NCI-H1105 treated with DMSO at 0.1 percent for 48 hours (cell line): ENCODE measurements around the gene MAML3.

Experiments
- DNase-seq: peaks from one replicate; lab custom pipeline; 2025; lab: John Stamatoyannopoulos, UW

The MAML3 gene

DNA sequence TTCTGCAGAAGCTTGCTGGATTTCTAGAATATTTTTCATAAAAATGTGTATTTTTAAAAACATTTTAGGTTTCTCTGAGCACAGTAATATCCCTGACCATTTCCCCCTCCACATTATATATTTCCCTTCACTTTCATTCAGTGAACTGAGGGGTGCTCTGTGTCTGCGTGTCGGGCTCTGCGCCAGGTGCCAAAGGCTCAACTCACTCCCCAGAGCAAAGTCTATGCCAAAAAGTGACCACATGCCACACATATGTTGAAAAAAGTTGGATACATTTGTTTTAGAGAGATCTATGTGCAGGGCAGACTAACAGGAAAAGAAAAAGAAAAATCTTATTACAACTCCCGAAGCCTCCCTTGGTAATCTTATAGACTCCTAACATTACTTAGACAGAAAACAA, 254.6 kb downstream of the MAML3 start:
- DNase-seq: no peak

GRCh38 chr4:139898293-139898692, 255.7 kb downstream of the MAML3 start:
- no peak for DNase-seq

GRCh38 chr4:139896091-139896604, 257.8 kb downstream of the MAML3 start:
- no peak for DNase-seq

DNA sequence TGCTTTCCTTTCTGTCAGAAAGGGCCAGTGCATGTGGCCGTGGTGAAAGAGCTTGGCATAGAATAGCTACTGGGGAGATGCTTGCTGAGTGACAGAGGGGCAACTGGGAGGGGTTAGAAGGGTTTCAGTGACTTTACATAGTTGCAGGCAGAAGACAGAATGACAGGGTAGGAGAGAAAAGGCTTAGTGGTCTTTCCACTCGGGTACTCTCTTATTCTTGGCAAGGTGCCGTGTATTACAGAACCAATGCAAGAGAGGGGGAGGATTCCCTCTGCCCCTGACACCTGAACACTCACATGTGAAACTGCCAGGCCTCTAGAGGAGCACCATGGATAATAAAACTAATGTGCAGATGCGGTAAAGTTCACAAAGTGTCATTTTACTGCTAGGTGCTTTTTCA, 260.2 kb downstream of the MAML3 start:
- DNase-seq: no peak

DNA sequence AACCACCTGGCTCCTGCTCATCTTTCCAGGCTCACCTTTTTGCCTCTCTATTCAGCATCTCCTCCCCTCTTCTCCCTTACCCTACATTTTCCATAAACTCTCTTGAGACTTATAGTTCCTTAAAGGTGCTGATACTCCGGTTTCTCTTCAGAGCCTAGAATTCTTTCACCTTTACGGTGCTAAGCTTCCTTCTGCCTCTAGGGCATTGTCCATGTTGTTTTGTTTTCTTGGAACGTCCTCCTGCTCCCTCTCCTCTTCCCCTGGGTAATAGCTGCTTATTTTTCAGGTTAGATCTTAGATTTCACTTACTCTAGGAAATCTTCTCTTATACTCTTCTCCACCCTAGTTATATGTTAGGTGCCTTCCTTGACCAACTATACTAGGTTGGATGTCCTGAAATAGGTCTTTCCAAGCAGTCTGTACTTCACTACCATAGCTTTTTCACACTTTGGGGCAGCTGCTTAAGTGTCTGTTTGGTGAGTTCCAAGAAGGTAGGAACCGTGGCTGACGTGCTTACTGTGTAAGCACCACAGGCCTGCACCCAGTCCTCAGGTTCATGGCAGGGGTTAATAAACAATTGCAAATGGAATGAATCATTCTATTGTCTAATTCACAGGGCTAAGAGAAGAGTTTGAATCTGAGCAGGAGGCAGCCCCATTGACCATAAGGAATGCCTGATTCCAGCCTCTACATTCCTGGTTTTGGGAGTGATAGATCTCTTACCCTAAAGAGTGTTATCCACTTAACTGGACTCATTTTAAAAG, 260.8 kb downstream of the MAML3 start:
- DNase-seq: no peak

DNA sequence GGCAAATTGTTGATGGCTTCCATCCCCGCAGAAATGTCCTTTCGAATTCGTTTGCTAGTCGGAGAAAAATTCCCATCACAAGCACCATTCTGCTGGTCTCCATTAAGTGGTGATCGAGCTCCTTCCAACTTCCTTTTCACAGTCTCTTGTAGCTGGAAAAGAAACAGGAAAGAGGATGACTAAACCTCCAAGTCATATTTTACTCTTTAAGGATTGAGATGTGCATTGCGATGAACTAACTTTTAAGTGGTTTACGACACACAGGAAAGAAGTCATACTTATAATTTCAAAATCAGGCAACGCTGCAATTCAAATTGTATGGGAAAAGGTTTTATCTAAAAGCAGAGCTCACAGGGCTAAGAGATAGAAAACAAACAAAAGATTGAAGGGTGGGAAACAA, 263.2 kb downstream of the MAML3 start:
- no peak for DNase-seq

DNA sequence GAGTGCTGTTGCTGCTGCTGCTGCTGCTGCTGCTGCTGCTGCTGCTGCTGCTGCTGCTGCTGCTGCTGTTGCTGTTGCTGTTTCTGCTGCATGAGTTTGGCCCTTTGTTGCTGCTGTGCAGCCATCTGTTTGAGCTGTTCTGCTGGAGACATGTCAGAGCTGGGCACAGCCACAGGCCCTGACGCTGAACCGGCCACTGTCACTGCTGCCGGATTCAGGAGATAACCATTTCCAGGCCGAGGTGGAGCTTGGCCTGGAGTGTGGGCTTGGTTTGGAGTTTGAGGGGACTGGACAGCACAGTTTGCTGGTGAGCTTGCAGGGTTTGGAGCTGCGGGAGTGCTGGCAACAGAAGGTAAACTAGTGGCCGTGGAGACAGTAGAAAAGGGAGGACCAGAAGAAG, 264.1 kb downstream of the MAML3 start:
- no peak for DNase-seq

DNA sequence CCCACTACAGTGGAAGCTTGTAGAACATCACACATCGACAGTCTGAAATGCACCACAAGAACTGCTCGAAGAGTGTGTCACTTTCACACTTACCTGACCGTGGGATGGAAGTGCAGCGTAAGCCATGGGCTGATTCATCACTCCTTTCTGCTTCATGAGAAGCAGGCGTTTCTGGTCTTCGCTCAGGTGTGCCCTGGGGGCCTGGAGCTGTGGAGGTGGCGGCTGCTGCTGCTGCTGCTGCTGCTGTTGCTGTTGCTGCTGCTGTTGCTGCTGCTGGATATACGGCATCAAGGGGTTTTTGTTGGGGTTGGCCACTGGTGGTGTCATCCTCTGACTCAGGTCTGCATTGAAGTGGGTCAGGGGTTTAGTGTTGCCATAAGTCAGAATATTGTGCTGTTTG, 264.7 kb downstream of the MAML3 start:
- no peak for DNase-seq

DNA sequence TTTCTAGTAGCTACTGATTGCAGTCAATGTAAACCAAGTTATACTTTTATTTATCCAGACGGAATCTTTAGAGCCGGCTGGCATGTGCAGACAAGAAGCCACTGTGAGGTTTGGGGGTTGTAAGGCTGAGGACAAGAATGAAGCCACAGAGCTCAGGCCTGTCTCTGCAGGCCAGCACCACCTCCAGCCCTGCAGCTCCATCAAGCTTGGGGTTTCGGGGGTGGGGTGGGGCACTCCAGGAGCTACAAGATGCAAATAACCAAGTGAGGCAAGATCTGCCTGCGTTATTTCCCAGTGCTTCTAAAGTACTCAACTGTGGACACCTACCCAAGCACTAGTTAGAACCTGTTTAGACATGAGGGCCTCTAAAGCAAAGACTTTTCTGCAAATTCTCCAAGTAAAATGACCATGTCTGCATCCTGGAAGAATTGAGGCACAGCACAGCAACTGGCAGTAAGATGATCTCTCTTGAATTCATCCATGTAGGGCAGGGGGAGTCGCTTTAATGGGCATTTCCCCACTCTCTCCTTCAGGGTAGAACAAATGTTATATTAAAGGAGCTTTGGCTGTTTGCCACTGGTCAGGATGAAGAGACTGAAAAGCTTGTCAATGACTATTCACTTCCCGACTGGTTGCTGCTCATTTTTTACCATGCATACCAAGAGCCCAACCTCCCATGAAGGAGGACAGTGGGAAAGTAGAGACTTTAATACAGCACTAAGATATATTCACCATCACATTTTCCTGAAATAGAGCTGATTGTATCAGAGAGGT, 265.8 kb downstream of the MAML3 start:
- DNase-seq: peak; percentile 66

DNA sequence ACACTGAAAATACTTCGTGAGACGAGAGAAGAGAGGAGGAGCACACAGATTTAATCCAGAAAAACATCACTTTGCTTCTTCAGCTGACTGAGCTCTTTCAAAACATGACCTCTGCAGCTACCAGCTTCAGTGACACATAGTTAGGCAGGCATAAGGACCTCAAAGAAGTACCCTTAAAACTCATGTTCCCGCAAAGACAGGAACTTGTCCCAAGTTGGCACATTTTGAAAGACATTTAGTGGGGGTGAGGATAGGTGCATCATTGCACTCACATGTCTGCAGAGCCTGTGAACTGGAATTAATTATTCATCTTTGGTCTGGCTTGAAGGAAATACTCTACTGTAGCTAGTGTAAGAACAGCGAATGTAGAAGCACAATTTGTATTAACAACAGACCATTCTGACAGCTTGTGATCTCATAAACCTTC, 266.6 kb downstream of the MAML3 start:
- DNase-seq: no peak

DNA sequence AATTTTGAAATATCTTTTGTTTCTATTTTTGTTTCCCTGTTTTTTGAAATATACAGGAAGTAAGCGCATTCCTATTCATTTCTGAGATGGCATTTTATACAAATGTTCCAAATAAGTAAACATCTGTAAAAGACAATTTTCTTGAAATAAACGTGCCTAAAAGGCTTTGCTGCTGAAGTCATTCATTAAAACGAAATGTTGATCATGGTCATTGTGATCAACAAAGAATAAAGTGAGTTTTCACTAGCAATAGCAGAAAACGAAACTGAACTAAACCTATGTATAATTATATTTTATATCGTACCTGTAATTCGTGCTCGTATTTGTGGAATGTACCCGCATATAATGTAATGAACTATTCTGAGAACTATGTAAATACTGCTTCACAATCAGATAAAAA, 267.2 kb downstream of the MAML3 start:
- DNase-seq: no peak

DNA sequence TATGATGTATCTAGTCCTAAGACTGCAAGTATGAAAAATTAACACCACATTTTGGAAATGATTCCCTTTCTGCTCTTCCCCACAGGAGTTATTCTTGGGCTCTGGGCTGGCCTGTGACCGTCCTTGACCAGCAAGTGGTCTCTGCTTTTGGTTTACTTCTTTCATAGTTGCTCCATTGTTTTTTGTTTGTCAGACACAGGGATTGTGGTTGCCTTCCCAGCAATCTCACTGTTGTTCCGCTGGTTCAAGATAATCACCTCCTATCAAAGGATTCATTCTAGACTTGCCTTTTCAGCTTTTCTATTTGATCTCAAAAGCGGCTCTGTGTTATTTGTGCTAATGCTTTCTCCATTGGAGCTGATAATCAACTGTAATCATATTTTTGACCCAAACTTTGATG, 269.5 kb downstream of the MAML3 start:
- DNase-seq: no peak

DNA sequence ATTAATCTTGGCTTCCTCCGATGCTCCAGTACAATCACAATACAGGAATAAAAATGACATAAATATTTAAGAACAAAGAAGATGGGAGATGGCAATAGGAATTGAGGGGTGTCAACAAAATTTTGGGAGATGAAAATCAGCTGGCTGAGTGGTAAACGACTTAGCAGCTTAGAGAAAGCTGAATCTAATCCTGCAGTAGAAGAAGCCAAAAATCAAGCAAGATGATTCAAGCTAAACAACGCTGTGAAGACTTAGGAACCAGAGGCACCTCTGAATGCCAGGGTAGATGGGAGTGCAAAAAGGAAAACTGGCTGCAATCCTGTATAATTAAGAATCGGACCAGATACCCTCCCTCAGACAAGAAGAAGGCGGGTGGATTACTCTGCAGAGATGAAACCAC, 273.1 kb downstream of the MAML3 start:
- DNase-seq: no peak

DNA sequence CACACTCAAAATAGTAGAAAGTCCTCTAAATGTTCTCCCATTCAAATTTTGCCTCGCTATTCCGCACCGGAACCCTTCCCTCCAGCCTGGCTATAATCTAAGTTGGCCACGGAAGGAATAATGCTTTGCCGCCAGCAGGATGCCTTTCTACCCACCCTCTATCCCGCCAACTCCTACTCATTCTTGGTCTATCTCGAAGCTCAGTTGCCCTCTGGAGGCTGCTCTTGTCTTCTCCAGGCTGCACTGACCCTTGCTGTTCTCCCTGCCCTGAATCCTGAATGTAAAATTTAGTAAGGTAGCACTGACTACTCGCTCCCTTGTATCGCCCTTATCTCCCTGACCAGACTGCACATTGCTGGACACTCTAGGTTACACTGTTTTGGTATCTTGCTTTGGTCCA, 275.9 kb downstream of the MAML3 start:
- DNase-seq: no peak

DNA sequence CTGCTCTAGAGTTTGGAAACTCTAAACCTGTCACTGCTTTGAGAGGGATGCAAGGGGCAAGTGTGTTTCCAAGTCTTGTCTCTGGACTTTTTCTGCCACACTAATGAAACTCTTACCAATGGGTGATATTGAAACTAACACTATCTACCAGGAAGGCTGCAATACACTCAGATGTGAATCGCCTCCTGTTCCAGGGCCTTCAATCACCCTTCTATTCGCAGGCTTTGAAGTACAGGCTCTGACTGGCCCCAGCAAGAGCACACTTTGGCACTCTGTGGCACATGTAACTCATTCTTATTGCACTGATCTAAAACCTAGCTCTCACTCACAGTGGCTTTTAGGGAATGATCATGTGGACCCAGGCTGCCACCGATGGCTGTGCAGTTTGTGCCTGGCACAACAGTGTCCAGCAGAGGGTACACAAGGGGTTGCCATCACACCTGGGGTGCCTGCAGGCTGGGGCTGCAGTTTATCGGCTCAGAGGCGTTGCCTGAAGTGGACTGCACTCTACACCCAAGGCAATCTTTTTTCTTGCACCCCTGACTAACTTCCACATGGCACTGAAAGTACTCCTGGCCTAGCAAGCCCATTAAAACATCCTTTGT, 277.5 kb downstream of the MAML3 start:
- DNase-seq: no peak

DNA sequence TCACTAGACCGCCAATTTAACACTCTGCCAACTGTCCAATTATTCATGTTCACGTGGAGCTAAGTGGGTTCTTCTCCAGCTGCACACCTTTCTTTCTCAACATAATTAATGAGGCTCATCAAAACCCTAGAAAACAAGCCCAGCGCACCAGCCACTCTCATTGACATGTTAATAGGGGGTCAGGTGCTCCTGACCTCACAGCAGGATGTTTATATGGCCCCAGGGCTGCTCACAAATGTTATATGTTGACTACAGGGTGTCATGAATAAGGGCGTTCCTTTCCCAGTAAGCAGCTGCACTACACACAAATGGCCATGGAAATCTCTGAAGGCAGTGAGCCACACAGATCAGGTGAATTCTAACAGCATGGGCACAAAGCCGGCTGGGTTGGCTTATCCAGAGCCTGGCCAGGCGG, 278.6 kb downstream of the MAML3 start:
- peak; percentile 95 for DNase-seq

- no peak for DNase-seq
Measured at GRCh38 chr4:139873111-139873860, 280.7 kb downstream of the MAML3 start.

- no peak for DNase-seq
Measured at GRCh38 chr4:139872274-139872673, 281.7 kb downstream of the MAML3 start.

DNA sequence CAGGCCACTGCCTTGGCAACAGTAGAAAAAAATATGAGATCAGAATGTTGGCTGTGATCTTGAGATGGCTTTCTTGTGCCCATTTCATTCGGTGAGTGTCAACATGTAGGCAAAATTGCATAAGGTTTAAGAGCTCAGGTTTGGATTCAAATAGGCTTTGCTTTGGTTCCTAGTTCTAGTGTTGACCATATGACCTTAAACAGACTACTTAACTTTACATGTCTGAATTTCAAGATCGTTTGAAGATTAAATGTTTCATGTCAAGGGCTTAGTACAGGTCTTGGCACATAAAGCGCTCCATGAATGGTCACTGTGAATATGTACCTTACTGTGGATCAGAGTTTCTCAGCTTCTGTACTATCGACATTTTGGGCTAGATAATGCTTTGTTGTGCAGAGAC, 284.2 kb downstream of the MAML3 start:
- no peak for DNase-seq

- peak; percentile 84 for DNase-seq
Measured at GRCh38 chr4:139866276-139866962, 287.6 kb downstream of the MAML3 start.

DNA sequence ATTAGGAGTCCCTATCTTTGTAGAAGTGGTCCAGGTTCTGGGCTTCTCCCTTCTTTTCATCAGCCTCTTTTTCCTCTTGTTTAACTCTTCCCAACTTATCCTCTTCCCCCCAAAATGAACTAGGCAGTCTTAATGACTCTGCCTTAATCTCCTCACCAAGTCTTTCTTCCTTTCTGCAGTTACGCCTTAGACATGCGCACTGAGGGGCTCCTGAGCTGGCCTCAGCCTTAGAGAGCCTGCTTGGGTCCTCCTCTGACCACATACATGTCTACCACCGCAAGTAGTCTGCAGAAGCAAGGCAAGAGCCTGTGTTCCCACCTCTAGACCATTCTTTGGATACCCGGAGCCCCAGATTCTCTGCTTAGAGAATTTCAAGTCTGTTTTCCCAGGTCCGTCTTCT, 288.4 kb downstream of the MAML3 start:
- no peak for DNase-seq

DNA sequence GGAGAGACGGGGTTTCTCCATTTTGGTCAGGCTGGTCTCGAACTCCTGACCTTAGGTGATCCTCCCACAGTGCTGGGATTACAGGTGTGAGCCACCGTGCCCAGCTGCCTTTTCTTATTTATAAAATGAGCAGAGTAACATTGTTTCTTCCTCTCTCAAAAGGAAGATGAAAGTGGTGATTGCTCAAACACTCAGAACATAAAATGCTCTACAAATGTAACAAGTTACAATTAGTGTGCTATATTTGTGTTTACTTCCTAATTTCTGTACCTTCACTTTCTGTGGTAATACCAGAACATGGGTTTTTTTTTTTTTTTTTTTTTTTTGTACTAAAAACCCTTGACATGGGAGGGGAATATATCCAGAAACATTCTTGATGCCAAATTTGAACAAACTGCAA, 290.5 kb downstream of the MAML3 start:
- DNase-seq: no peak
